Inferior parietal cortex (tissue), 1 donor: ENCODE measurements around the gene HMCES.
A peak's percentile ranks its signal among the peaks of the same experiment; 100 is the strongest.

ENCODE experiments used
- DNase-seq: peaks from one replicate; pipeline ENCODE4 v3.0.0-alpha.2; 2016; ENCODE audit errors: extremely low spot score

Gene HMCES, protein sequence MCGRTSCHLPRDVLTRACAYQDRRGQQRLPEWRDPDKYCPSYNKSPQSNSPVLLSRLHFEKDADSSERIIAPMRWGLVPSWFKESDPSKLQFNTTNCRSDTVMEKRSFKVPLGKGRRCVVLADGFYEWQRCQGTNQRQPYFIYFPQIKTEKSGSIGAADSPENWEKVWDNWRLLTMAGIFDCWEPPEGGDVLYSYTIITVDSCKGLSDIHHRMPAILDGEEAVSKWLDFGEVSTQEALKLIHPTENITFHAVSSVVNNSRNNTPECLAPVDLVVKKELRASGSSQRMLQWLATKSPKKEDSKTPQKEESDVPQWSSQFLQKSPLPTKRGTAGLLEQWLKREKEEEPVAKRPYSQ

GRCh38 chr3:129278439-129278965 is at the start of gene HMCES:
HMCES (plus strand) TSS chr3:129278870; CDS start chr3:129279733, 863 bp downstream.
- DNase-seq: peak; percentile 83

GRCh38 chr3:129228891-129229585 is 49.6 kb upstream of the HMCES start:
- DNase-seq: no peak

DNA sequence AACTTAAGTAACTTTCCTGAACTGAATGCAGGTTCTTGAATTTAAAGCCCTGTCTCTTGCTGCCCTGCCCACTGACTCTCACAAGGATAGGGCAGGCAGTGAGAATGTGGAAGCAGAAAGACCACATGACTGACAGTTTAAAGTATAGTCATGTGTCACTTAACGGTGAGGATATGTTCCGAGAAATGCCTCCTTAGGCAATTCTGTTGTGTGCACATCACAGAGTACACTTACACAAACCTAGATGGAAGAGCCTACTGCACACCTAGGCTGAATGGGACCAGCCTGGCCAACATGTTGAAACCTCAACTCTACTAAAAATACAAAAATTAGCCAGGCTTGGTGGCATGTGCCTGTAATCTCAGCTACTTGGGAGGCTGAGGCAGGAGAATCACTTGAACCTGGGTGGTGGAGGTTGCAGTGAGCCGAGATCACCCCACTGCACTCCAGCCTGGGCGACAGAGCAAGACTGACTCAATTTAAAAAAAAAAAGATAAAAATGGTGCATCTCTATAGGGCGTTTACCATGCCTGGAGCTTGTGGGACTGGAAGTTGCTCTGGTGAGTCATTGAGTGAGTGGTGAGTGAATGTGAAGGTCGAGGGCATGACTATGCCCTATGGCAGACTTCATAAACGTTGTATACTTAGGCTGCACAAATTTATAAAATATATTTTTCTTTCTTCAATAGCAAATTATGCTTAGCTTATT is 48.2 kb upstream of the HMCES start:
- DNase-seq: no peak

- no peak for DNase-seq
Observed at GRCh38 chr3:129231331-129232119, 47.1 kb upstream of the HMCES start.

- DNase-seq: no peak
Observed at GRCh38 chr3:129233538-129233937, 45.1 kb upstream of the HMCES start.

DNA sequence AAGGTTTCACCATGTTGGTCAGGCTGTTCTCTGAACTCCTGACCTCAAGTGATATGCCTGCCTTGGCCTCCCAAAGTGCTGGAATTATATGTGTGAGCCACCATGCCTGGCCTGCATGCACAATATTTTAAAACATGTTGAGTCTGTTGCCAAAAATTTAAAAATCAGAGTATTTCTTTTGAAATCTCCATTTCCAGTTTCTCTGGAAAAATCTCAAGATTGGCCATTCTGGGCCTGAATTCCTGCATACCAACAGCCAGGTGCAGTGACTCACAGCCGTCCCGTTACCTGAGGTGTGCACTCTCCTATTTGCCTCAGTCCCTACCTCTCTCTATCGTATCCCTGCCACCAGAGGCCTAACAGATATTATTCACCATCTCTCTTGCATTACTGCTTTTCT is 44.2 kb upstream of the HMCES start:
- DNase-seq: no peak

GRCh38 chr3:129235344-129235917 is 43.2 kb upstream of the HMCES start:
- no peak for DNase-seq

GRCh38 chr3:129238945-129239705 is 39.5 kb upstream of the HMCES start:
- no peak for DNase-seq

- no peak for DNase-seq
Observed at GRCh38 chr3:129239991-129240390, 38.7 kb upstream of the HMCES start.

DNA sequence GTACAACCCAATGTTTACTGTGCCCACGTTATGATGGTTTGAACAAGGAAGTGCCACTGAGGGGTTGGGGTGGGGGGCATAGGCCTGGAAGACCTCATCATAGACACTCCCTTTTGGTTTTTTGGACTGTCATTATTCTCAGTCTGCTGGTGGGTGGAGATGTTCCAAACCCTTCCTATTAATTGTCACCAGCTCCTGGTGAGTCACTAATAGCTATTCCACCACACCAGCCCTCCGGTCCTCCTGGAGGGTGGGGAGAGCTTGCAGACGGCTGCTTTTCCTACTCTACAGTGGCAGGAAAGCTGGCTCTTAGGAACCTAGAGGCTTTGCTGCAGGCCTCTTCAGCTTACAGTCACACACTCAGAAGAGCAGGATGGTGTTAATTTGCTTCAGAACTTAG is 38.2 kb upstream of the HMCES start:
- DNase-seq: no peak

DNA sequence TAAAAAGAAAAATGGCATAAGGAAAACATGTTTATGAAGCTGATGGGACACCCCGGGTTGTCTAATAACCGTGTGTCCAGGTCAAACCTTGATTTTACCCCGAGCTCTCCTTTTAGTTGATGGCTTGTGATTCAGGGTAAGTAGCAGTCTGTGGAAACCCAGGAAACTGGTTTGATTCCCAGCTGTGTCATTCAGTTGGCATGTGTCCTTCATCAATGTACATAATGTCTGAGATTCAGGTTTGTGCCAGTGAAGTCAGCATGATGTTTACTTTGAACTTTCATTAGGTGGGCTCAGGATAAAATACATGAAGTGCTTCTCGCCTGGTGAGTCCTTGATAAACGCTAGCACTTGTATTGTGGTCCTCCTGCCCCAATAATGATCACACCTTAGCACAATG is 33.5 kb upstream of the HMCES start:
- DNase-seq: no peak

GRCh38 chr3:129245641-129246306 is 32.9 kb upstream of the HMCES start:
- peak; percentile 91 for DNase-seq

DNA sequence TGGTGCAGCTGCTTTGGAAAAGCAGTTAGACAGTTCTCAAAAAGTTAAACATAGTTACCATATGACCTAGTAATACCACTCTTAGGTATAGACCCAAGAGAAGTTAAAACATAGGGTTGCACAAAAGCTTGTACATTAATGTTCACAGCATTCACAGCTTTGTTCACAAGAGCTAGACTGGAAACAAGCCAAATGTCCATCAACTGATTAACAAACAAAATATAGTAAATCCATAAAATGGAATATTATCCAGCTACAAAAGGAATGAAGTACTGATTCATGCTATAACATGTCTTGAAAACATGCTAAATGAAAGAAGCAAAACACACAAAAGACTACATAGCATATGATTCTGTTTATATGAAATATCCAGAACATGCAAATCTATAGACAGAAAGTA is 32.0 kb upstream of the HMCES start:
- no peak for DNase-seq

DNA sequence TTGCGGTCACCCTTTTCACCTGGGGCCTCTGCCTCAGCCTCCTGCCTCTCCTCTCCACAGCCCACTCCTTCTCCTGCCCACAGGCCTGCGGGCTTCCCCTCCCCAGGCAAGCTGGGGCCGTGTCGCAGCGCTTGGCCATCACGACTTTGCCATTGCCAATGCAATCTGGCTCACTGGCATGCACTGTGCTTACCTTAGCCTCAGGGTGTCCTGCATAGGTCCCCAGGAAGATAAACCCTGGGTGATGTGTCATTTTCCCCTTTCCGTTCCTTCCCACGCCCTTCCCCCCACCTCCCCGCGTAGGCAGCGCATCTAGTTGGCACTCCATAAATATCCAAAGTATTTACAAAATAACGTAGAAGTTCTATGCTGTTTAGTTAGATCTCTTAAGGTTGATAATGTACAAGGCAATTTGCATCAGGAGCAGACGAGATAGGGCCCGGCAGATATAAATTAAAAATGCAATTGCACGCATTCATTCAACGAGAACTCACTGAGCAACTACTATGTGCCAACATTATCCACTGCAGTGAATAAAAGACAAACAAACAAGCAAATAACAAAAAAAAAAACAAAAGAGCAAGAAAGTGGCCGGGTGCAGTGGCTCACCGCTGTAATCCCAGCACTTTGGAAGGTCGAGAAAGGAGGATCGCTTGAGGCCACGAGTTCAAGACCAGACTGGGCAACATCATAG is 30.2 kb upstream of the HMCES start:
- DNase-seq: no peak

DNA sequence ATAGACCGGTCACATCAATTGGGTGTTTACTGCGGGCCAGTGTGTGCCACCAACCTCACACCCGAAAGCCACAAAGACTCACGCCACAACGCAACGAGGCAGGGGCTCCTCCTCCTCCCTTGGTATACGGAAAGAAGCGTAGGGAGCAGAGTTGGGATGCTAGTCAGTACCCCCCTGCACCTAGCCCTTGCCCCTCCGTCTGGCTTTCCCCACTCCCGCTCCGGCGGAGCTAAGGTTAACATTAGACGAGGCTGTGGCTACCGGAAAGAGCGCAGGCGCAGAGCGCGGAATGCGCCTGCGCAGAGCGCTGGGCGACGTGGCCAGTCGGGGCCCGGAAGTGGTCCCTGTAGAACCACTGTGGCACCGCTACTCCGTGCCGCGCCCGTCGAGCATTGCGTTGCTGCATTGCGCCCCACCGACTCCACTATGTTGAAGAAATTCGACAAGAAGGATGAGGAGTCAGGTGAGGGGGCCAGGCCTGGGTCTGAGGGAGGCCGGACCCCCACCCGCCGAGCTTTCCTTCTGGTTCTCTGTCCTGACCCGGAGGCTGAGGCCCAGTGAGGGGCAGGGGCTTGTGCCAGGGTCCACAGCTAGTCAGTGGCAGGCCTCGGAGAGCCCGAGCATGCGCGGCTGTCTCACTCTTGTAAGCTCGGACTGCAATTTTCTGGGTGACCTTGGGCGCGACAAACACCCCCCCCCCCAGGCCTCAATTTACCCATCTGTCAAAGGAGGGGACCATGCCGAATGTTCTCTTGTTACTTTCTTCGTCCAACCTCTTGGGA is 29.2 kb upstream of the HMCES start, which contains the start of gene COPG1:
Gene COPG1, plus strand, starts transcription at position 323 of the 782 bp plus-strand sequence. Its CDS starts 104 bp downstream, at position 427.
- peak; percentile 96 for DNase-seq

- DNase-seq: no peak
Observed at GRCh38 chr3:129252748-129253147, 25.9 kb upstream of the HMCES start.

GRCh38 chr3:129254536-129255230 is 24.0 kb upstream of the HMCES start:
- no peak for DNase-seq

DNA sequence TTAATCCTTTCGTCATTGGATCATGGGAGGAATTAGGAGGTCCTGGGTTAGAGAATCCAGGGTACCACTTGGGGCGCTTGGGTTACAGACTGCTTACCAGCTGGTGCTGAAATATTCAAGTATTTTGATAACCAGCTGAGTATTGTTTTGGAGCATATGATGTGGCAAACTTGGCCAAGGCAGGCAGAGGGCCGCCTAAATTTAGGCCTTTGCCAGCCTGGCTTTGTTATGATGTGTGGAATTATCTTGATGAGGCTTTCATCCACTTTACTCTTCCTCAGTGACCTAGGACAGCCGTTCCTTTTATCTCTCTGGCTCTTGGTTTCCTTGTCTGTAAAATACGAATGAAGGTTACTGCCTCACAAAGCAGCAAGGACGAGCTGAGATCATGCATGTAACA is 22.4 kb upstream of the HMCES start:
- DNase-seq: no peak
